ENCODE data around the gene FGD3.

Gene FGD3

DNA sequence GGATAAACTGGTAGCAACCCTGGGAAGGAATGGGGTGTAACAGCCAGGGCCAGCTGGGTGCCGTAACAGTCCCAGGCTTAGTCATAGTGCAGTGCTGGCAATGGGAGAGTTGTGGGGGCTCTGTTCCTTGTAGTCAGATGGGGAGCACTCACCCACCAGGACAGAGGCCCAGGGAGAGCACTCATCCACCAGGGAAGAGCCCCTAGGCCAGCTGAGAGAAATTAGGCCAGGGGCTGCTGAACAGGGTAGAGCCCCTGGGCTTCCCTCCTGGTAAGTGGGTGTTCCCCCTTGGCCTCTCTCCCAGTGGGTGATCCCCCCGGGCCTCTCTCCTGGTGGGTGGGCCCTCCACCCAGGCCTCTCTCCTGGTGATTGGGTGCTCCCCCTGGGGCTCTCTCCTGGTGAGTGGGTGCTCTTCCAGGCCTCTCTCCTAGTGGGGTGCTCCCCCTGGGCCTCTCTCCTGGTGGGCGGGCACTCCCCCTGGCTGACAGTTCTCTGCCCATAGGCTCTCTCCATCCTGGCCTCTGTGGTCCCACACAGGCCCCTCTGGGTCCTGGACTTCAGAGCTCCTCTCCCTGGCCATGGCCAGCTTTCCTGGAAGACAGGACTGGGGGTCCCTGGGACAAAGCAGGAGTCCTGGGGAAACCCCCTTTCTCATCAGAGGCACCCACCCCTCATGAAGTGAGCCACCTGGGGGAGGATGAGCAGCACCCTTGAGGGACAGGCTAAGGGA, 13.4 kb downstream of the FGD3 start:
- DNase-seq (ENCODE audit: low spot score): no peak

GRCh38 chr9:92961627-92962302, 14.4 kb downstream of the FGD3 start:
- no peak for DNase-seq (ENCODE audit: low spot score)

GRCh38 chr9:92962303-92962649, 15.0 kb downstream of the FGD3 start:
- DNase-seq (ENCODE audit: low spot score): no peak

DNA sequence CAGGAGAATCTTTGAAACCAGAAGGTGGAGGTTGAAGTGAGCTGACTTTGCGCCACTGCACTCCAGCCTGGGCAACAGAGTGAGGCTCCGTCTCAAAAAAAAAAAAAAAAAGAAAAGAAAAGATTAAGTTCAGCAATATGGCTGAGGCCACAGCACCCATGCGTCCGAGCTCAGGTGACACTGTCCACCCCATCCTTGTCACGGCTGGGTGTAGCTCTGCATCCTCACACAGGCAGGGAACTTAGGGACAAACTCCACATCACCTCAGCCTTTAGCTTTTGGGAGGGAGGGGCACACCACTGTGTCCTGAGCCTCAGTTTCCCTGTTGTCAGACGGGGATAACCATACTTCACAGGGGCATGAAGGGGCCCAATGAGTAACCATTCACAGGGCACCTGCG, 15.5 kb downstream of the FGD3 start:
- DNase-seq (ENCODE audit: low spot score): no peak

GRCh38 chr9:92963831-92964606, 16.7 kb downstream of the FGD3 start:
- DNase-seq (ENCODE audit: low spot score): peak; percentile 35

- no peak for DNase-seq (ENCODE audit: low spot score)
These were observed 17.3 kb downstream of the FGD3 start for GRCh38 chr9:92964607-92965060.

DNA sequence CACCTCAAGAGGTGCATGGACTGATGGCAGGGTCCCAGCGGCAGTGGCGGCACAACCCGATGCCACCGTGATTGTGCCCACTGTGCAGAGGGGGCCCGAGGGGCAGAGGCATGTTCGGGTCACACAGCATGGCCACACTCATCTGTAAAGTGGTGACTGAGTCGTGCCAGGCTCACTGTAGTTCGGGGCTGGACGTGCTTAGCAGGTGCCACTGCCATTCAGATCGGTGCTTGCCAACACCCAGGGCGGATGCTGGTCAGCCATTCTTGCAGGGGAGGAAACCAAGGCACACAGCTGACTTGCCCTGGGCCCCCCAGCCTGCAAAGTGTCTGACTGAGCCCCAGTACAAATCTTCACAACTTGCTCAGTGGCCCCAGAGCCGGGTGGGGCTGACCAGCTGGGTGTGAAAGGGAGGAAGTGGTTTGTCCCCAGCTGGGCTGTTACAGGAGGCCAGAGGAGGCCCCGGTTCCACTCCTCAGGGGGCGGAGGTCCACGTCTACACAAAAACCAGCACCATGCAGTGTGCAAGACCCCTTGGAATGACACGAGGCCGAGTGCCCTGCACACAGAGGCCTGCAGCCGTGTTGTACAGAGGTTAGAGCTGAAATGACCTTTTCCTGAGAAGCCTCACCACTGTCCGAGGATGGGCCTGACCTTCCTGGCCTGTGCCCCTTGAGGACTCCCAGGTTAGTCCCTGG, 17.9 kb downstream of the FGD3 start:
- no peak for DNase-seq (ENCODE audit: low spot score)

GRCh38 chr9:92965759-92966517, 18.6 kb downstream of the FGD3 start:
- DNase-seq (ENCODE audit: low spot score): no peak

- no peak for DNase-seq (ENCODE audit: low spot score)
These were observed 19.1 kb downstream of the FGD3 start for GRCh38 chr9:92966518-92966800.

GRCh38 chr9:92968081-92968480, 20.8 kb downstream of the FGD3 start:
- no peak for DNase-seq (ENCODE audit: low spot score)

DNA sequence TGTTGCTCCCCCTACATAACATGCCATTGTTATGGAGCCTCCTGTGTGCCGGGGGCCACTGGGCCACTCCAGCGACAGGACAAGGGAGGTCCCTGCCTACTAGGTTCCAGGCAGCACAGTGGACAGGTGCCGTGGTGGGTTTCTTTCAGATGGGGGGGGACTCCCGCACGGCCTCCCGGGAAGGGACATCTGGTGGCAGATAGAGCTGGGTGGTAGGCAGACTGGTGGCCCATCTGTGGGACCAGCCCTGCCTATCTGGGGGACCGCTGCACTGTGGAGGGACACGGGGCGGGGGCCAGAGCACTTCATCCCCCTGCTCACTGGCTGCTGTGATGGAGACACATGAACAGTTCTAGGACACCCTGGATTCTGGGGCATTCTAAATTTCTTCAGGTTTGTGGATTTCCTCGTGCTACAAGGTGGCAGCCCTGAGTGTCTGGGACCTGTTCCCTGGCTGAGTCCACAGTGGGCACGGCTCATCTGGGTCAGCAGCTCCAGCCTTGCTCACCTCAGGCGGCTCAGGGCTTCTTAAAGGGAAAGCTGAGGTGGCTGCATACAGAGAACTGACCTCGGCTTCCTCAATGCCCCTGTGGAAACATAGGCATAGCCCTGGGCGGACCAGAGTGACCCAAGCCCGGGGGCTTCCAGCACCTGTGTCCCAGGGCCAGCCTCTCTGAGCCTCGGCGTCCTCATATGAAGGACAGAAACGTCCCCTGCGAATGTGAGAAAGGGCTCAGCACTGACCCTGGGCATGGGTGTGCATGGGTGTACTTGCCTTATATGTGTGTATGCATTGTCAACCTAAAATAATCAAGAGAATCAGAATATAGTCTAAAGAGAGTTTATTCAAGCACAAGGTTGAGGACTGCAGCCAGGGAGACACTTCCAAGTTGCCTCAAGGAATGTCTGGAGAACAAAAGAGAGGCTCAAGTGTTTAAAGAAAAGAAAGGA, 22.5 kb downstream of the FGD3 start:
- DNase-seq (ENCODE audit: low spot score): no peak

GRCh38 chr9:92970467-92970923, 23.2 kb downstream of the FGD3 start:
- no peak for DNase-seq (ENCODE audit: low spot score)

GRCh38 chr9:92971121-92971520, 23.8 kb downstream of the FGD3 start:
- no peak for DNase-seq (ENCODE audit: low spot score)

GRCh38 chr9:92971776-92972175, 24.5 kb downstream of the FGD3 start:
- DNase-seq (ENCODE audit: low spot score): no peak

GRCh38 chr9:92973700-92974099, 26.4 kb downstream of the FGD3 start:
- DNase-seq (ENCODE audit: low spot score): no peak

GRCh38 chr9:92974161-92974661, 26.9 kb downstream of the FGD3 start:
- DNase-seq (ENCODE audit: low spot score): no peak

DNA sequence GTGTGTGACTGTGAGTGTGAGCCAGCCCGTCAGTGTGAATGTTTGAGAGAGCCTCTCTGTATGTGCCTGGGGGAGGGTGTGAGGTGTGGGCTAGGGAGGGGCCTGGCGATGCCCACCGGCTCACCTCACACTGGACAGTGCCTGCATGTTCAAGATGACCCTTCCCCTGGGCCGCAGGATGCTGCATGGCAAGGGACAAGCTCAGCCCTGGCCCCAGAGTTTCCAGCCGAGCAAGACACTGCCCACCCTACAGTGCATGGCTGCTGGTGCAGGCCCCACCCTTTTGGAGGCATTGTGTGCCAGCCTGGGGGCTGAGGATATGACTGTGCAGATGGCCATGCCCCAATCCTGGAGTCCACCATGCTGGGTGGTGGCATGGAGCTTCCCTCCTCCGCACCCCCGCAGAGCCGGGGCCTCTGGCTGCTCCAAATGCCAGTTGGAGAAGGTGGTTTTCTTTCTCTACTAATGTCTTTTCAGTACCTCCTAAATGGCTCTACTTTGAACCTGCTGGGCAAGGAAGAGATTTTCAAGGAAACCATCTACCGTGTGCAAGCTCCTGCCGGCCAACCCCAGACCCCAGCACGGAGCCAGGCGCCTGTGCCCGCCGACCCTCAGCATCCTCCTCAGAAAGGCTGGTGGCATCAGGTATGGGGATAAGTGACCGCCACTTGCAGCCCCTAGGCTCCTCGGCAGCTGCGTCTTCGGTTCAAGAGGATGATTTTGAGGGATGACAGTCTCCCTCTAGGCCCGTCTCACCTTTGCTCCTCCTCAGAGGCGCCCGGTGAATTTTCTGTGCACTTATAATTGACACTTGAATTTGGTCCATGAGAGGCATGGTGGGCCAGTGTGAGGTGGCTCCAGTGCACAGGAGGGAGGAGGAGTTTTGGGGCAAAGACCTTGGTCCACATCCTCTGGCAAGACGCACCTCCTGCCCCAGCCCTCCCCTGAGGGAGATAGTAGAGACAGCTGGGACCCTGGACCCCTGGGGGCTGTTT, 27.7 kb downstream of the FGD3 start:
- DNase-seq (ENCODE audit: low spot score): no peak

- no peak for DNase-seq (ENCODE audit: low spot score)
These were observed 29.1 kb downstream of the FGD3 start for GRCh38 chr9:92976431-92976830.

DNA sequence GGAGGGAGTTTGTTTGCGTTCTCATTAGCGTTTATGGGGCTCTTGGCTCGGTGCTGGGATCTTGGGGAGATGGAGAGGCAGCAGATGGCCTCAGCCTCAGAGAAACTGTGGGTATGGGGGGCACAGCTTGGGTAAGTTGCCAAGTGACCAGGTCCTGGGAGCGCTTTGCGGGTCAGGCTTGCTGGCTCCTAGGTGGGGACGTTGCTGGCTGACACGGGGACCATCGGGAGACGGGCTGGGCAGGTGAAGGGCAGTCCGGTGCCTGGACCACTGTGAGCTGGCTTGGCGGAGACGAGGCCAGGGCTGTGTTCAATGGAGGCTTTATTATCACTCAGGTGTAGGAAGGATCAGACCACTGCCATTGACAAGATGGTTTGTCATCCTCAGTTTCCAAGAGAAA, 30.0 kb downstream of the FGD3 start:
- no peak for DNase-seq (ENCODE audit: low spot score)

Data from globus pallidus (tissue), 1 donor.